ENCODE data around the gene FAM47E. TPM values are rescaled to one million over a fixed set of nuclear protein-coding genes. Genes with fewer than 3 reads are reported as not detected.

FAM47E gene
- total RNA-seq, 1 donor from 2014 or later = 7.0 TPM

DNA sequence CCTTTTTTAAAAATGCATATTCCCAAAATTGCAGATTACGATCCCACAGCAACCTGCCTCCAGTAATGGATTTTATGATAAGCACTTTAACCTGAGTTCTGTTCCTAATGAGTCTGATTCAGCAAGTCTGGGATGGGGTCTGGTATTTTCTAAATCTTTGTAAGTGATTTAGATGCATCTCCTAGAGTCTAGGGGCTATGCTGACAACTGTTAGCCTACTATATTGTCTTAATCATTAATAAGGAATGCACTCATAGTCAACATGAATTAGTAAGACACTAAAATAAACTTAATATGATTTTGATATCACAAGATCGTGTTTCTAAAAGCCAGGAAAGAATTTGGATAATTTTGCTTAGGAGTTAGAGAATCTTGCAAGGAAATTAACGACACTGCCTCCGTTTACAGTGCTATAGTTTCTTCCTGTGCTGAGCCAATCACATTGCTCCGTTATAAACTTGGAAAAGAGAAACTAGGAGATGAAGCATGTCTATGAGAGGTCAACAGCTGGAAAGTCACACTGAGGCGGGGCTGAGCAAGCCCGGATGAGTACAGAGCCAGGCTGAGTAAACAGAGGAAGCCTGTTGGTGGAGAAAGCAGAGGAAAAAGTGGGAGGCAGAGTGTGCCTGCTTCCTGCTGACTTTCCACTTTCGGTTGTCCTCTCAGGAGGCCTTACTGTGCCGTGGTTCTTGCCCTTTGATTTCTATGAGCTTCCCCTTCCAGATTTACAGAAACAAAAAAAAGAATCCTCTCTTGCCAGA lies 43.3 kb upstream of the FAM47E start:
- Mint-ChIP-seq H3K4me3 (no peak overlapping the region), H3K4me1 (peaks cover 46% of the 10 kb centered on the region), H3K9me3 (no peaks in the 10 kb centered on the region), H3K27me3 (ENCODE audit: insufficient read depth, low read depth) (peaks cover 2% of the 10 kb centered on the region), H3K27ac (no peak overlapping the region), H3K36me3 (peaks cover 7% of the 10 kb centered on the region)
- Histone ChIP-seq H3K4me2 (no peak overlapping the region), H3K27ac (no peak overlapping the region), H3K9ac (no peak overlapping the region), H4K20me1 (ENCODE audit: low read depth) (peaks cover 25% of the 10 kb centered on the region), H3K79me2 (ENCODE audit: low read depth) (peaks cover 83% of the 10 kb centered on the region), H3K36me3 (no peaks in the 10 kb centered on the region), H3K9me3 (ENCODE audit: low read depth) (no peaks in the 10 kb centered on the region), H3K27me3 (no peaks in the 10 kb centered on the region), H3F3A (ENCODE audit: low read depth) (peaks cover 8% of the 10 kb centered on the region), H2AFZ (replicated peaks) (no peak overlapping the region), H3K4me1 (peaks cover 23% of the 10 kb centered on the region), H3K4me3 (no peak overlapping the region)
- no peak for DNase-seq (ENCODE audit: low spot score)
- TF ChIP-seq EZH2 (IDR thresholded peaks at IDR 0.05) (no peak), EZH2phosphoT487 (IDR thresholded peaks at IDR 0.05) (no peak)

DNA sequence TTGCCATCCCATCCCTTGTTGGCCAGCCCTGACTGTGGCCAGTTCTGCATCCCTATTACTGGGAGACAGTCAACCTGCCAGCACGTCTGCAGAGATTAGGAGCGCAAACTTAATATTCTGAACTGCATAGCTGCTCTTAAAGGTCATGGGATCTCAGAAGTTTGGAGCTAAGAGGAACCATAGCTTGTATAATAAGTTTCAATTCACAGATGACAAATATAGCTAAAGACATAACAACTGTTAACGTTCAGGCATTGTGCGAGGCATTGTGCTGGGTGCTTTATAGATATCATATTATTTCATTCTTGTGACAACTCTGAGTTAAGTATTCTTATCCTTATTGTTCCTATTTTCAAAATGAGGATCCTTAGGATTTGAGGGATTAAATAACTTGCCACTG lies 41.6 kb upstream of the FAM47E start:
- peaks cover 73% of the 10 kb centered on the region for H3K79me2 ChIP-seq (ENCODE audit: low read depth)
- peaks cover 15% of the 10 kb centered on the region for H3F3A ChIP-seq (ENCODE audit: low read depth)
- H3K9me3 Mint-ChIP-seq = no peaks in the 10 kb centered on the region
- peaks cover 4% of the 10 kb centered on the region for H3K27me3 Mint-ChIP-seq (ENCODE audit: insufficient read depth, low read depth)
- peaks cover 23% of the 10 kb centered on the region for H4K20me1 ChIP-seq (ENCODE audit: low read depth)
- no peaks in the 10 kb centered on the region for H3K36me3 ChIP-seq
- no peaks in the 10 kb centered on the region for H3K9me3 ChIP-seq (ENCODE audit: low read depth)
- DNase-seq (ENCODE audit: low spot score) = no peak
- H3K27ac Mint-ChIP-seq = no peak overlapping the region
- no peak overlapping the region for H3K9ac ChIP-seq
- no peaks in the 10 kb centered on the region for H3K27me3 ChIP-seq
- peaks cover 55% of the 10 kb centered on the region for H3K4me1 Mint-ChIP-seq
- H3K27ac ChIP-seq = no peak overlapping the region
- H3K4me3 ChIP-seq = no peak overlapping the region
- peaks cover 31% of the 10 kb centered on the region for H3K4me1 ChIP-seq
- no peak overlapping the region for H3K4me3 Mint-ChIP-seq
- no peak overlapping the region for H3K4me2 ChIP-seq
- H3K36me3 Mint-ChIP-seq = peaks cover 7% of the 10 kb centered on the region
- H2AFZ ChIP-seq (replicated peaks) = no peak overlapping the region
- TF ChIP-seq EZH2 (IDR thresholded peaks at IDR 0.05) (no peak), EZH2phosphoT487 (IDR thresholded peaks at IDR 0.05) (no peak), CTCF (IDR thresholded peaks at IDR 0.05) (no peak)

DNA sequence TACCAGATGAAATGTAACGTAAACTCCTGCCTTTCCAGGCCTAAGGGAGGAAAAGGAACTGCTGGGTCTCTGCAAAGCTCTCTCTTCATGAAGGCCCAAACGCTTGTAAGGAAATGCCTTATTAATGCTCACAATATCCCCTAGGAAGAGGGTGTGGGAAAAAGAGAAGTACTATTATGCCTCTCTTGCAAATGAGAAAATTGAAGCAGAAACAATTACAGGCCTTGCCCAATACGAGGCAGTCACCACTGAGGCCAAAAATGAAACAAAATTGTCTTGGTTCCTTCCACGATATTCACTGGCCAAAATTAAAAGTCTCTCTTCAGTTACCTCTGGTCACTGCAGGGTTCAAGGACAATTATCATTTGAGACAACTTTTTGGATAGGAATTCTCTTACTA lies 41.1 kb upstream of the FAM47E start:
- TF ChIP-seq CTCF (IDR thresholded peaks at IDR 0.05) (no peak), EZH2 (IDR thresholded peaks at IDR 0.05) (no peak), EZH2phosphoT487 (IDR thresholded peaks at IDR 0.05) (no peak)
- peaks cover 3% of the 10 kb centered on the region for H3K27me3 ChIP-seq
- H3K4me1 ChIP-seq = peaks cover 31% of the 10 kb centered on the region
- Mint-ChIP-seq H3K9me3 (no peaks in the 10 kb centered on the region), H3K27ac (no peak overlapping the region), H3K4me3 (no peak overlapping the region), H3K27me3 (ENCODE audit: insufficient read depth, low read depth) (peaks cover 4% of the 10 kb centered on the region), H3K36me3 (peaks cover 7% of the 10 kb centered on the region), H3K4me1 (peaks cover 56% of the 10 kb centered on the region)
- H3K36me3 ChIP-seq = no peaks in the 10 kb centered on the region
- no peaks in the 10 kb centered on the region for H3K9me3 ChIP-seq (ENCODE audit: low read depth)
- no peak overlapping the region for H3K9ac ChIP-seq
- H3K4me2 ChIP-seq = no peak overlapping the region
- no peak overlapping the region for H3K4me3 ChIP-seq
- no peak overlapping the region for H2AFZ ChIP-seq (replicated peaks)
- H3K27ac ChIP-seq = no peak overlapping the region
- peaks cover 68% of the 10 kb centered on the region for H3K79me2 ChIP-seq (ENCODE audit: low read depth)
- H4K20me1 ChIP-seq (ENCODE audit: low read depth) = peaks cover 22% of the 10 kb centered on the region
- no peak for DNase-seq (ENCODE audit: low spot score)
- H3F3A ChIP-seq (ENCODE audit: low read depth) = peaks cover 15% of the 10 kb centered on the region
